ENCODE results near the gene GUCY2C. TPM values are rescaled to one million over a fixed set of nuclear protein-coding genes. Genes with fewer than 3 reads are reported as not detected.
"Not testable (repeated sequence)": the region's sequence is repeated elsewhere in the genome, so short reads cannot be mapped to it uniquely, and the experiment has no call there.

The GUCY2C gene
- total and polyA plus RNA-seq, 4 donors, result 0.01 to 0.05 TPM; not detected in 2

GRCh38 chr12:14691560-14691959 is 4.8 kb downstream of the GUCY2C start (continued):
- TF ChIP-seq, protein P1, sequence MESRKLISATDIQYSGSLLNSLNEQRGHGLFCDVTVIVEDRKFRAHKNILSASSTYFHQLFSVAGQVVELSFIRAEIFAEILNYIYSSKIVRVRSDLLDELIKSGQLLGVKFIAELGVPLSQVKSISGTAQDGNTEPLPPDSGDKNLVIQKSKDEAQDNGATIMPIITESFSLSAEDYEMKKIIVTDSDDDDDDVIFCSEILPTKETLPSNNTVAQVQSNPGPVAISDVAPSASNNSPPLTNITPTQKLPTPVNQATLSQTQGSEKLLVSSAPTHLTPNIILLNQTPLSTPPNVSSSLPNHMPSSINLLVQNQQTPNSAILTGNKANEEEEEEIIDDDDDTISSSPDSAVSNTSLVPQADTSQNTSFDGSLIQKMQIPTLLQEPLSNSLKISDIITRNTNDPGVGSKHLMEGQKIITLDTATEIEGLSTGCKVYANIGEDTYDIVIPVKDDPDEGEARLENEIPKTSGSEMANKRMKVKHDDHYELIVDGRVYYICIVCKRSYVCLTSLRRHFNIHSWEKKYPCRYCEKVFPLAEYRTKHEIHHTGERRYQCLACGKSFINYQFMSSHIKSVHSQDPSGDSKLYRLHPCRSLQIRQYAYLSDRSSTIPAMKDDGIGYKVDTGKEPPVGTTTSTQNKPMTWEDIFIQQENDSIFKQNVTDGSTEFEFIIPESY (IDR thresholded peaks at IDR 0.05), result no peak

GRCh38 chr12:14689996-14690395 is 6.4 kb downstream of the GUCY2C start:
- no peaks in the 10 kb centered on the region for H3K4me1 ChIP-seq (ENCODE audit: control insufficient read depth in 4 of 4, insufficient read depth in 4 of 4, low read length in 3 of 4)
- TF ChIP-seq TAF1 (conservative IDR thresholded peaks at IDR 0.05), result no peak

DNA sequence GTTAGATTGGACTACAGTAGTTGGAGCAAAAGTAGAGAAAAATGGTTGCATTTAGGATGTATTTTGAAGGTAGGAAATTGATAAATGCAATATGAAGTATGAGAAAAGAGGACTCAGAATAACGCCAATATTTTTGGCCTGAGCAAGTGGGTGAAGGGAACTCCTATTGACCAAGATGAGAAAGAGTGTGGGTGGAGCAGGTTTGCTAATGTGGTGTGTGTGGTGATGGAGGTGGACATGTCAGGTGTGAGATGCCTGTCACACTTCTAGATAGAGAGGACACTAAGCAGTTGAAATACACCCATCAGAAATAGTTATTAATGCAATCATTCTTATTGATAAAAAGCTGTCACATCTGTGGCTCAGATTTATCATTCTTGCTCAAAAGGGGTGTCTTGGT is 7.3 kb downstream of the GUCY2C start:
- no peaks in the 10 kb centered on the region for H3K36me3 ChIP-seq (ENCODE audit: control insufficient read depth in 4 of 4, insufficient read depth in 3 of 4, low read depth in 1 of 4, low read length in 3 of 4)
- H3K4me1 ChIP-seq (ENCODE audit: control insufficient read depth in 4 of 4, insufficient read depth in 4 of 4, low read length in 3 of 4), result no peaks in the 10 kb centered on the region
- TF ChIP-seq TAF1 (conservative IDR thresholded peaks at IDR 0.05), result no peak
- DNase-seq (ENCODE audit: low spot score), result no peak
- H3K9me3 ChIP-seq (ENCODE audit: control insufficient read depth in 4 of 4, low read length in 3 of 4), result no peaks in the 10 kb centered on the region
- no peak overlapping the region for H3K9ac ChIP-seq (ENCODE audit: low read depth in 1 of 2, low read length in 2 of 2)
- no peak overlapping the region for H3K27ac ChIP-seq (ENCODE audit: low read depth in 1 of 2, low read length in 2 of 2)
- no peaks in the 10 kb centered on the region for H3K27me3 ChIP-seq (ENCODE audit: control insufficient read depth in 4 of 4, insufficient read depth in 4 of 4, low read length in 3 of 4)
- no peak overlapping the region for H3K4me3 ChIP-seq (ENCODE audit: low read depth in 1 of 3, low read length in 3 of 3)
- 95% methylated on average over 1 of the region's 1 CpG for WGBS

More at GRCh38 chr12:14689996-14690395, 6.4 kb downstream of the GUCY2C start:
- H3K4me3 ChIP-seq (ENCODE audit: low read depth in 1 of 3, low read length in 3 of 3), result no peak overlapping the region
- DNase-seq (ENCODE audit: low spot score), result no peak
- H3K9ac ChIP-seq (ENCODE audit: low read depth in 1 of 2, low read length in 2 of 2), result no peak overlapping the region
- H3K27me3 ChIP-seq (ENCODE audit: control insufficient read depth in 4 of 4, insufficient read depth in 4 of 4, low read length in 3 of 4), result no peaks in the 10 kb centered on the region
- H3K9me3 ChIP-seq (ENCODE audit: control insufficient read depth in 4 of 4, low read length in 3 of 4), result no peaks in the 10 kb centered on the region
- H3K27ac ChIP-seq (ENCODE audit: low read depth in 1 of 2, low read length in 2 of 2), result no peak overlapping the region
- H3K36me3 ChIP-seq (ENCODE audit: control insufficient read depth in 4 of 4, insufficient read depth in 3 of 4, low read depth in 1 of 4, low read length in 3 of 4), result no peaks in the 10 kb centered on the region

- H3K27ac ChIP-seq (ENCODE audit: low read depth in 1 of 2, low read length in 2 of 2); H3K9ac ChIP-seq (ENCODE audit: low read depth in 1 of 2, low read length in 2 of 2); DNase-seq (ENCODE audit: low spot score); H3K27me3 ChIP-seq (ENCODE audit: control insufficient read depth in 4 of 4, insufficient read depth in 4 of 4, low read length in 3 of 4); H3K4me3 ChIP-seq (ENCODE audit: low read depth in 1 of 3, low read length in 3 of 3); H3K36me3 ChIP-seq (ENCODE audit: control insufficient read depth in 4 of 4, insufficient read depth in 3 of 4, low read depth in 1 of 4, low read length in 3 of 4); H3K9me3 ChIP-seq (ENCODE audit: control insufficient read depth in 4 of 4, low read length in 3 of 4): not testable (repeated sequence)
- peaks cover 0 to 13% (median 2%) of the 10 kb centered on the region in 4 donors for H3K4me1 ChIP-seq (ENCODE audit: control insufficient read depth in 4 of 4, insufficient read depth in 4 of 4, low read length in 3 of 4)
- WGBS, result 91% methylated on average over 4 of the region's 4 CpGs
These were observed 14.2 kb downstream of the GUCY2C start for GRCh38 chr12:14682231-14682630.

- TF ChIP-seq CTCF (IDR thresholded peaks at IDR 0.05; ENCODE audit: low read depth, low read length, missing input control), result no peak
- no peak for TF ChIP-seq FOXA2 (IDR thresholded peaks at IDR 0.05)
- no peak for TF ChIP-seq NR2F2 (IDR thresholded peaks at IDR 0.05)
- no peak for TF ChIP-seq YY1 (IDR thresholded peaks at IDR 0.05)
- TF ChIP-seq HNF4A (conservative IDR thresholded peaks at IDR 0.05), result no peak
- no peak for DNase-seq (ENCODE audit: low spot score)
- H3K4me1 ChIP-seq (ENCODE audit: control insufficient read depth in 4 of 4, insufficient read depth in 4 of 4, low read length in 3 of 4), result peaks cover 0 to 13% (median 2%) of the 10 kb centered on the region in 4 donors
- 82% methylated on average over 2 of the region's 2 CpGs for WGBS
- no peak overlapping the region for H3K4me3 ChIP-seq (ENCODE audit: low read depth in 1 of 3, low read length in 3 of 3)
- H3K27me3 ChIP-seq (ENCODE audit: control insufficient read depth in 4 of 4, insufficient read depth in 4 of 4, low read length in 3 of 4), result no peaks in the 10 kb centered on the region
- H3K9ac ChIP-seq (ENCODE audit: low read depth in 1 of 2, low read length in 2 of 2), result no peak overlapping the region
- H3K27ac ChIP-seq (ENCODE audit: low read depth in 1 of 2, low read length in 2 of 2), result no peak overlapping the region
- H3K9me3 ChIP-seq (ENCODE audit: control insufficient read depth in 4 of 4, low read length in 3 of 4), result no peaks in the 10 kb centered on the region
- no peaks in the 10 kb centered on the region for H3K36me3 ChIP-seq (ENCODE audit: control insufficient read depth in 4 of 4, insufficient read depth in 3 of 4, low read depth in 1 of 4, low read length in 3 of 4)
These were observed 14.8 kb downstream of the GUCY2C start for GRCh38 chr12:14681625-14682024.
